Caco-2 (cell line): ENCODE data around the gene NEFH. TPM values are rescaled to one million over a fixed set of nuclear protein-coding genes. Genes with fewer than 3 reads are reported as not detected.

Source experiments
- BruUV-seq: library from RNA; stranded (reverse); fragments of 400-500 nt; replicated peaks from 2 replicates; lab custom pipeline; 2021; lab: Mats Ljungman, UMichigan
- CTCF ChIA-PET: fragments of 300-600 bp; sonication (Branson Sonifier 250); formaldehyde crosslinking; loops from one replicate; lab custom pipeline; 2022; ENCODE audit warnings: antibody characterized with exemption; lab: Charles Lee
- POLR2A ChIA-PET: fragments of 300-600 bp; sonication (Branson Sonifier 250); formaldehyde crosslinking; loops from one replicate; lab custom pipeline; 2022; ENCODE audit warnings: antibody characterized with exemption; lab: Charles Lee
- DNase-seq, 2 experiments: peaks; one replicate each; pipeline versions ENCODE4 v3.0.0 to v3.0.0-alpha.2; 2020 to 2022
- H3K27me3 ChIP-seq: replicated peaks from 2 replicates; pipeline ENCODE4 v1.6.0; 2011; ENCODE audit warnings: low read length; ENCODE audit not compliant: control insufficient read depth, insufficient read depth
- H3K36me3 ChIP-seq: 2 replicates; pipeline ENCODE4 v1.5.1; 2011; ENCODE audit warnings: low read length; ENCODE audit not compliant: control insufficient read depth, insufficient read depth
- H3K4me1 ChIP-seq: fragments of 250-450 bp; sonication (Bioruptor Pico); 2 replicates; pipeline ENCODE4 v1.5.1; 2020; ENCODE audit warnings: mild to moderate bottlenecking
- H3K4me3 ChIP-seq: 2 replicates; pipeline ENCODE4 v1.5.1; 2011; ENCODE audit warnings: low read depth, mild to moderate bottlenecking, control low read depth, low read length
- H3K9me3 ChIP-seq: fragments of 250-450 bp; sonication (Bioruptor Pico); 2 replicates; pipeline ENCODE4 v1.5.1; 2020; ENCODE audit warnings: mild to moderate bottlenecking, moderate library complexity
- H3K27ac Mint-ChIP-seq: one replicate; pipeline ENCODE4 v1.8.0; 2022; ENCODE audit warnings: mixed read lengths; ENCODE audit not compliant: unreplicated experiment
- H3K27me3 Mint-ChIP-seq: one replicate; pipeline ENCODE4 v1.8.0; 2022; ENCODE audit warnings: mixed read lengths; ENCODE audit not compliant: insufficient read depth, unreplicated experiment
- H3K36me3 Mint-ChIP-seq: one replicate; pipeline ENCODE4 v1.8.0; 2022; ENCODE audit warnings: mild to moderate bottlenecking, mixed read lengths; ENCODE audit not compliant: insufficient read depth, unreplicated experiment
- H3K4me1 Mint-ChIP-seq: one replicate; pipeline ENCODE4 v1.8.0; 2022; ENCODE audit warnings: low read depth, mixed read lengths; ENCODE audit not compliant: unreplicated experiment
- H3K4me3 Mint-ChIP-seq: one replicate; pipeline ENCODE4 v1.8.0; 2022; ENCODE audit warnings: mild to moderate bottlenecking, moderate library complexity, mixed read lengths; ENCODE audit not compliant: unreplicated experiment
- H3K9me3 Mint-ChIP-seq: one replicate; pipeline ENCODE4 v1.8.0; 2022; ENCODE audit warnings: mixed read lengths; ENCODE audit not compliant: unreplicated experiment
- CTCF ChIP-seq, 2 experiments: fragments of 200-600 bp in 1 of 2; IDR thresholded peaks; 1 replicate in 1 of 2; 2 replicates in 1 of 2; pipeline versions ENCODE4 v1.5.1 to v1.8.0; 2011 to 2022; ENCODE audit warnings: antibody characterized with exemption in 1 of 2, control low read depth in 1 of 2, inconsistent platforms in 1 of 2, low read depth in 1 of 2, low read length in 1 of 2, mild to moderate bottlenecking in 1 of 2, moderate library complexity in 1 of 2; ENCODE audit not compliant: insufficient read depth in 1 of 2, severe bottlenecking in 1 of 2, unreplicated experiment in 1 of 2
- intact Hi-C: fragments of 100-400 bp; cut with micrococcal nuclease; formaldehyde crosslinking; loops from one replicate; pipeline ENCODE4 v1.10.0; 2022; ENCODE audit not compliant: unreplicated experiment
- total RNA-seq: library from RNA; stranded (reverse); gene quantifications from 2 replicates; pipeline ENCODE4 v1.2.3, GENCODE V29; 2022

Gene NEFH
- total RNA-seq, 1 experiment from 2014 or later = not detected

DNA sequence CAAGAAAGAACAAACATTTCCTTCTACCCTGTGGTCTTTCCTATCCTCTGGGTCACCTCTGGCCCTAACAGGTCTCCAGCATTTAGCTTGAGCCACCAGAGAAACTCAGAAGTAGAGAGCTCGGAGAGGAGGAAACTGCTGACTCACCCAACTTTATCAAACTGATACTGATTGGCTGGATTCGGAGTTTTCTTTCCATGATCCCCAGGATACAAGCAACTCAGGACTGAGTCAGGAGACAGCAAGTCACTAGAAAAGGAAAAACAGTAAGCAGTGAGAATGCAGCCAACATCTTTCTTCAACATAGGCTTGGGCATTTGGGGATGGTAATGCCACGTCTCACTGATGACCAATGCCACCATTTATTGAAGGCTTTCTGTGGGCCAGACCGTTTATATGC, 40.8 kb downstream of the NEFH start:
- Mint-ChIP-seq H3K27ac (no peak overlapping the region), H3K4me3 (no peak overlapping the region), H3K27me3 (no peaks in the 10 kb centered on the region), H3K36me3 (peaks cover 79% of the 10 kb centered on the region), H3K9me3 (no peaks in the 10 kb centered on the region), H3K4me1 (no peaks in the 10 kb centered on the region)
- intact Hi-C loops = loop anchor here (10.0 kb wide), 1 partner anchor 216 kb away; the partner anchor contains the start of gene GAS2L1
- no peak for DNase-seq
- H3K4me3 ChIP-seq = no peak overlapping the region
- peaks cover 7% of the 10 kb centered on the region for H3K36me3 ChIP-seq
- H3K9me3 ChIP-seq = no peaks in the 10 kb centered on the region
- no peaks in the 10 kb centered on the region for H3K27me3 ChIP-seq
- TF ChIP-seq CTCF (IDR thresholded peaks at IDR 0.05; ENCODE audit: insufficient read depth in 1 of 2, low read depth in 1 of 2, low read length in 1 of 2, severe bottlenecking in 1 of 2, unreplicated experiment in 1 of 2) = no peak
- ChIA-PET POLR2A (no interaction called here), CTCF (interaction anchor here (0.9 kb wide), 1 partner anchor 261 kb away, joined by 4 read pairs; no protein-coding TSS in a partner anchor)
- BruUV-seq = no TSS peak
- H3K4me1 ChIP-seq = no peaks in the 10 kb centered on the region; the same call in 1 of the 2 replicates

DNA sequence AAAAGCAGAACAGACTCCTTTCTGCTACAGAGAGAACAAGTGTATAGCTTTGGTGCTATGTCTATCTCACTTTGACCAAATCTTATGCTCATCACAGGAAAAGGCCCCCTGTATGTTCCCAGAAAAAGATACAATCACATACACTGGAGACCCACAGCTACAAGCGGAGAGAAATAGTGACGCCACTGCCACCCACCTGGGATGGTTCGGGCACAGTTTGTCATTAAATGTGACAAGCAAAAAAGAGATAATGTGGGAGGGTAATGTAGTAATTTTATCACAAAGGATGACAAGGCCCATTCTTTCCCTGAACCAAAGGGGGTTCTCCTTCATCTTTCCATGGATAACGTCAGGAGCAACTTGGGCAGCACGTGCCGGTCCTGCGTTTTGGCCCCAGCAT, 41.5 kb downstream of the NEFH start:
- POLR2A ChIA-PET = no interaction called here
- DNase-seq = no peak
- Mint-ChIP-seq H3K9me3 (no peaks in the 10 kb centered on the region), H3K27me3 (no peaks in the 10 kb centered on the region), H3K36me3 (peaks cover 78% of the 10 kb centered on the region), H3K27ac (no peak overlapping the region), H3K4me1 (no peaks in the 10 kb centered on the region), H3K4me3 (no peak overlapping the region)
- CTCF ChIA-PET = no interaction called here
- Histone ChIP-seq H3K27me3 (no peaks in the 10 kb centered on the region), H3K4me1 (no peaks in the 10 kb centered on the region; the same call in 1 of the 2 replicates), H3K9me3 (no peaks in the 10 kb centered on the region), H3K4me3 (no peak overlapping the region), H3K36me3 (peaks cover 5% of the 10 kb centered on the region)
- no TSS peak for BruUV-seq
- intact Hi-C loops = loop anchor here (10.0 kb wide), 1 partner anchor 217 kb away; the partner anchor contains the start of gene GAS2L1
- no peak for TF ChIP-seq CTCF (IDR thresholded peaks at IDR 0.05; ENCODE audit: insufficient read depth in 1 of 2, low read depth in 1 of 2, low read length in 1 of 2, severe bottlenecking in 1 of 2, unreplicated experiment in 1 of 2)

GRCh38 chr22:29523761-29524160, 43.7 kb downstream of the NEFH start:
- BruUV-seq = no TSS peak
- no peak for DNase-seq
- POLR2A ChIA-PET = no interaction called here
- Mint-ChIP-seq H3K27ac (no peak overlapping the region), H3K27me3 (no peaks in the 10 kb centered on the region), H3K4me3 (no peak overlapping the region), H3K36me3 (peaks cover 74% of the 10 kb centered on the region), H3K4me1 (no peaks in the 10 kb centered on the region), H3K9me3 (no peaks in the 10 kb centered on the region)
- no peaks in the 10 kb centered on the region for H3K27me3 ChIP-seq
- H3K9me3 ChIP-seq = no peaks in the 10 kb centered on the region
- intact Hi-C loops = loop anchor here (1.0 to 10.0 kb wide), 3 partner anchors 53 to 219 kb away; partner anchors contain the start of gene GAS2L1
- H3K4me3 ChIP-seq = no peak overlapping the region
- peaks cover 8% of the 10 kb centered on the region for H3K36me3 ChIP-seq
- CTCF ChIA-PET = interaction anchor here (0.6 to 2.4 kb wide), 5 partner anchors 53 to 135 kb away, joined by 4 to 9 read pairs (median 4); partner anchors contain the start of gene AP1B1
- TF ChIP-seq CTCF (IDR thresholded peaks at IDR 0.05; ENCODE audit: insufficient read depth in 1 of 2, low read depth in 1 of 2, low read length in 1 of 2, severe bottlenecking in 1 of 2, unreplicated experiment in 1 of 2) = no peak
- no peaks in the 10 kb centered on the region; the same call in 1 of the 2 replicates for H3K4me1 ChIP-seq
